Hypothalamus (tissue), 51 donors: ENCODE measurements around the gene ANKRD49.
A peak's percentile ranks its signal among the peaks of the same experiment; 100 is the strongest.

Experiments
- DNase-seq, 51 donors: peaks; one replicate each; lab custom pipeline; 2025; lab: John Stamatoyannopoulos, UW

ANKRD49 gene

GRCh38 chr11:94493281-94494125 is at the start of gene ANKRD49, which contains the start of gene MRE11:
TSS of gene ANKRD49 (plus strand) at chr11:94493984. CDS start at chr11:94496694, 2,710 bp downstream.
TSS of gene MRE11 (minus strand) at chr11:94493844. CDS start at chr11:94492801, 1,043 bp downstream.
- DNase-seq: peak; percentile 53 to 98 (median 91)

GRCh38 chr11:94445641-94446040 is 48.1 kb upstream of the ANKRD49 start:
- no peak for DNase-seq

GRCh38 chr11:94447149-94447548 is 46.6 kb upstream of the ANKRD49 start:
- no peak for DNase-seq

GRCh38 chr11:94449029-94449428 is 44.8 kb upstream of the ANKRD49 start:
- no peak for DNase-seq

- DNase-seq: no peak
These were observed 44.3 kb upstream of the ANKRD49 start for GRCh38 chr11:94449437-94449836.

GRCh38 chr11:94450048-94450447 is 43.7 kb upstream of the ANKRD49 start:
- DNase-seq: no peak

- no peak for DNase-seq
These were observed 40.8 kb upstream of the ANKRD49 start for GRCh38 chr11:94452988-94453387.

GRCh38 chr11:94454301-94454700 is 39.5 kb upstream of the ANKRD49 start:
- no peak for DNase-seq

GRCh38 chr11:94455861-94456260 is 37.9 kb upstream of the ANKRD49 start:
- DNase-seq: no peak

GRCh38 chr11:94457118-94458029 is 36.4 kb upstream of the ANKRD49 start:
- DNase-seq: no peak

GRCh38 chr11:94459576-94459975 is 34.2 kb upstream of the ANKRD49 start:
- no peak for DNase-seq

- DNase-seq: no peak
These were observed 24.4 kb upstream of the ANKRD49 start for GRCh38 chr11:94469416-94469815.

- DNase-seq: no peak
These were observed 20.6 kb upstream of the ANKRD49 start for GRCh38 chr11:94472916-94473799.

- DNase-seq: no peak
These were observed 16.2 kb upstream of the ANKRD49 start for GRCh38 chr11:94477624-94478023.

GRCh38 chr11:94481342-94481741 is 12.4 kb upstream of the ANKRD49 start:
- no peak for DNase-seq

- no peak for DNase-seq
These were observed 7.7 kb upstream of the ANKRD49 start for GRCh38 chr11:94486068-94486467.

GRCh38 chr11:94494126-94494680 is 419 bp downstream of the ANKRD49 start:
- no peak for DNase-seq

GRCh38 chr11:94500181-94500580 is 6.4 kb downstream of the ANKRD49 start:
- DNase-seq: no peak

- DNase-seq: no peak
These were observed 7.7 kb downstream of the ANKRD49 start for GRCh38 chr11:94501522-94501921.

- peak in 1 of 51 donors; percentile 22 for DNase-seq
These were observed 11.0 kb downstream of the ANKRD49 start for GRCh38 chr11:94504689-94505293.
